NCI-H446 treated with DMSO at 0.1 percent for 48 hours (cell line): Measurements from ENCODE around the gene LRRC63.
"Not testable (repeated sequence)": the region's sequence is repeated elsewhere in the genome, so short reads cannot be mapped to it uniquely, and the experiment has no call there.

Source experiments
- DNase-seq: peaks from one replicate; lab custom pipeline; 2025; lab: John Stamatoyannopoulos, UW

Gene LRRC63

GRCh38 chr13:46181840-46182490 is 29.8 kb upstream of the LRRC63 start, which contains the start of gene LCP1:
Gene LCP1 (minus strand): TSS chr13:46182177. CDS start chr13:46159662, 22,515 bp downstream.
- no peak for DNase-seq

- DNase-seq: no peak
Observed at GRCh38 chr13:46182491-46182877, 29.2 kb upstream of the LRRC63 start.

GRCh38 chr13:46183018-46183946 is 28.4 kb upstream of the LRRC63 start:
- no peak for DNase-seq

- DNase-seq: no peak
Observed at GRCh38 chr13:46184277-46184699, 27.4 kb upstream of the LRRC63 start.

- DNase-seq: no peak
Observed at GRCh38 chr13:46185634-46186033, 26.1 kb upstream of the LRRC63 start.

GRCh38 chr13:46192412-46192811 is 19.3 kb upstream of the LRRC63 start:
- no peak for DNase-seq

GRCh38 chr13:46195016-46195415 is 16.7 kb upstream of the LRRC63 start:
- no peak for DNase-seq

GRCh38 chr13:46197299-46198048 is 14.3 kb upstream of the LRRC63 start:
- DNase-seq: no peak

GRCh38 chr13:46198696-46199193 is 13.0 kb upstream of the LRRC63 start:
- no peak for DNase-seq

- no peak for DNase-seq
Observed at GRCh38 chr13:46202188-46202795, 9.4 kb upstream of the LRRC63 start.

GRCh38 chr13:46202966-46203365 is 8.8 kb upstream of the LRRC63 start:
- DNase-seq: no peak

GRCh38 chr13:46206143-46206542 is 5.6 kb upstream of the LRRC63 start:
- DNase-seq: no peak

- no peak for DNase-seq
Observed at GRCh38 chr13:46207828-46208227, 3.9 kb upstream of the LRRC63 start.

GRCh38 chr13:46210362-46211083 is 1.2 kb upstream of the LRRC63 start:
- DNase-seq: no peak

- DNase-seq: no peak
Observed at GRCh38 chr13:46211116-46211482, 629 bp upstream of the LRRC63 start.

GRCh38 chr13:46213242-46213641 is 1.5 kb downstream of the LRRC63 start:
- DNase-seq: no peak

- not testable (repeated sequence) for DNase-seq
Observed at GRCh38 chr13:46214741-46215140, 3.0 kb downstream of the LRRC63 start.

- DNase-seq: not testable (repeated sequence)
Observed at GRCh38 chr13:46220234-46220633, 8.5 kb downstream of the LRRC63 start.

GRCh38 chr13:46229251-46229650 is 17.5 kb downstream of the LRRC63 start:
- DNase-seq: no peak

GRCh38 chr13:46232281-46232680 is 20.6 kb downstream of the LRRC63 start:
- no peak for DNase-seq

GRCh38 chr13:46235286-46235685 is 23.6 kb downstream of the LRRC63 start:
- DNase-seq: no peak
